GM06990 (cell line): ENCODE measurements around the gene PLA2G2D.

Experiments
- DNase-seq: peaks from one replicate; pipeline ENCODE4 v3.0.0-alpha.2; 2011; ENCODE audit not compliant: insufficient read length; ENCODE audit errors: extremely low read depth
- H3K27me3 ChIP-seq: replicated peaks from 2 replicates; pipeline ENCODE4 v1.6.0; 2011; ENCODE audit warnings: low read length; ENCODE audit not compliant: control insufficient read depth, insufficient read depth
- H3K36me3 ChIP-seq: 2 replicates; pipeline ENCODE4 v1.5.1; 2011; ENCODE audit warnings: low read length; ENCODE audit not compliant: control insufficient read depth, insufficient read depth
- H3K4me3 ChIP-seq: replicated peaks from 2 replicates; pipeline ENCODE4 v1.5.1; 2011; ENCODE audit warnings: low read depth, mild to moderate bottlenecking, control low read depth, low read length
- TF ChIP-seq, protein P1 (sequence below): IDR thresholded peaks from 2 replicates; pipeline ENCODE4 v1.5.1; 2011; ENCODE audit warnings: low read length, control low read depth, mild to moderate bottlenecking, inconsistent platforms; ENCODE audit not compliant: insufficient read depth, poor library complexity, severe bottlenecking

The PLA2G2D gene

GRCh38 chr1:20076710-20077461, 42.5 kb downstream of the PLA2G2D start:
- H3K4me3 ChIP-seq = no peak overlapping the region
- DNase-seq = no peak
- no peaks in the 10 kb centered on the region for H3K27me3 ChIP-seq
- TF ChIP-seq, protein P1, sequence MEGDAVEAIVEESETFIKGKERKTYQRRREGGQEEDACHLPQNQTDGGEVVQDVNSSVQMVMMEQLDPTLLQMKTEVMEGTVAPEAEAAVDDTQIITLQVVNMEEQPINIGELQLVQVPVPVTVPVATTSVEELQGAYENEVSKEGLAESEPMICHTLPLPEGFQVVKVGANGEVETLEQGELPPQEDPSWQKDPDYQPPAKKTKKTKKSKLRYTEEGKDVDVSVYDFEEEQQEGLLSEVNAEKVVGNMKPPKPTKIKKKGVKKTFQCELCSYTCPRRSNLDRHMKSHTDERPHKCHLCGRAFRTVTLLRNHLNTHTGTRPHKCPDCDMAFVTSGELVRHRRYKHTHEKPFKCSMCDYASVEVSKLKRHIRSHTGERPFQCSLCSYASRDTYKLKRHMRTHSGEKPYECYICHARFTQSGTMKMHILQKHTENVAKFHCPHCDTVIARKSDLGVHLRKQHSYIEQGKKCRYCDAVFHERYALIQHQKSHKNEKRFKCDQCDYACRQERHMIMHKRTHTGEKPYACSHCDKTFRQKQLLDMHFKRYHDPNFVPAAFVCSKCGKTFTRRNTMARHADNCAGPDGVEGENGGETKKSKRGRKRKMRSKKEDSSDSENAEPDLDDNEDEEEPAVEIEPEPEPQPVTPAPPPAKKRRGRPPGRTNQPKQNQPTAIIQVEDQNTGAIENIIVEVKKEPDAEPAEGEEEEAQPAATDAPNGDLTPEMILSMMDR = no peak
- H3K36me3 ChIP-seq = no peaks in the 10 kb centered on the region

DNA sequence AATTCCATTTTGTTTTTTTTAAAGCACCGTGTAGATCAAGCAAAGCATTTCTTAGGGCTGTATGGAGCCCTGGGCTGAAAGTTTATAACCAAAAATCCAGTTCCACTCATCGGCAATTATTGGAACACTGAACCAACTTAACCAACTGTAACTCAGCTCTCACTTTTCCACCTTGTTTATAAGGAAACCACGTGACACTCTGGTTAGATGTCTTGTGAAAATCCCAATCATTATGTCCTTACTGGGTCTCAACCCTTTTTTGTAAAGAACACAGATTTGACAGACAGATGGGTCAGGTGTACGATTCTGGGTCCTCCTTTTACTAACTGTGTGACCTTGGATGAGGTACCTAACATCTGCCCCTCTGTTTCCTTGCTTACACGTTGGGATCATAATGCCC, 43.1 kb downstream of the PLA2G2D start:
- Histone ChIP-seq H3K27me3 (no peaks in the 10 kb centered on the region), H3K4me3 (no peak overlapping the region), H3K36me3 (no peaks in the 10 kb centered on the region)
- DNase-seq = no peak
- TF ChIP-seq, protein P1 = no peak

DNA sequence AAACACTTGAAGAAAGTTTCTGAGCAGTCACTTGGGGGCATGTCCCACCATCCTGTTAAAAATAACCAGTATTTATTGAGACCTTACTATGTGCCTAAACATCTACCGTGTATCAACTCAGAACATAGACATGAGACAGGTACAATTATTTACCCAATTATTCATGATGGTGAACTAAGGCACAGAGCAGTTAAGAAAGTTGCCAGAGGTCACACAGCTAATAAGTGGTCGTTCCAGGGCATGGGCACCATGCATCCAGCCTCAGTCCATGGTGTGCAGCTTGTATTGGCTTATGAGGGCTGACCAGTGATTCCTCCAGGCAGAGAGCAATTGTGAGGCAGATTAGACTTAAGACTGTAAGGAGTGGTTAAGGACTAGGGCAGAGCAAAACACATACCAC, 44.0 kb downstream of the PLA2G2D start:
- TF ChIP-seq, protein P1 = no peak
- no peaks in the 10 kb centered on the region for H3K36me3 ChIP-seq
- no peaks in the 10 kb centered on the region for H3K27me3 ChIP-seq
- no peak overlapping the region for H3K4me3 ChIP-seq
- no peak for DNase-seq

DNA sequence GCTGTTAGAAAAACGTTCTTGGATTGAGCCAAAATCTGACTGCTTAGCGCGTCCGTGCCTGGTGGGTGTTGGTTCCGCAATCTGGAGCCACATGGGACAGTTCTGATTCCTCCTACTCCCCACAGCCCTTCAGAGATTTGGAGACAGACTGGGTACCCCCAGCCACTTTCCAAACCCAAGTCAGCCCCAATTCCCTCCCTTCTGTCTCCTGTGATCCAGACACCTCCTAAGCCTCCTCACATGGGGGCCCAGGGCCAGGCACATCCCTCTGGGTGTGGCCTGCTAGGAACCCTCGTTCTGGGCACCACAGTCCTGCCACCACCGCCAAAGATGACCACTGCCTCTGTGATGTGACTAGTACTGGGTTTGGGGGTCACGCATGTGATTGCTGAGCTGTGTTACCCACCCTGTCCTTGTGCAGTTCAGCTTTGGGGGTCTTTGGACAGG, 44.6 kb downstream of the PLA2G2D start:
- TF ChIP-seq, protein P1 = no peak
- H3K4me3 ChIP-seq = no peak overlapping the region
- DNase-seq = no peak
- no peaks in the 10 kb centered on the region for H3K27me3 ChIP-seq
- H3K36me3 ChIP-seq = no peaks in the 10 kb centered on the region

DNA sequence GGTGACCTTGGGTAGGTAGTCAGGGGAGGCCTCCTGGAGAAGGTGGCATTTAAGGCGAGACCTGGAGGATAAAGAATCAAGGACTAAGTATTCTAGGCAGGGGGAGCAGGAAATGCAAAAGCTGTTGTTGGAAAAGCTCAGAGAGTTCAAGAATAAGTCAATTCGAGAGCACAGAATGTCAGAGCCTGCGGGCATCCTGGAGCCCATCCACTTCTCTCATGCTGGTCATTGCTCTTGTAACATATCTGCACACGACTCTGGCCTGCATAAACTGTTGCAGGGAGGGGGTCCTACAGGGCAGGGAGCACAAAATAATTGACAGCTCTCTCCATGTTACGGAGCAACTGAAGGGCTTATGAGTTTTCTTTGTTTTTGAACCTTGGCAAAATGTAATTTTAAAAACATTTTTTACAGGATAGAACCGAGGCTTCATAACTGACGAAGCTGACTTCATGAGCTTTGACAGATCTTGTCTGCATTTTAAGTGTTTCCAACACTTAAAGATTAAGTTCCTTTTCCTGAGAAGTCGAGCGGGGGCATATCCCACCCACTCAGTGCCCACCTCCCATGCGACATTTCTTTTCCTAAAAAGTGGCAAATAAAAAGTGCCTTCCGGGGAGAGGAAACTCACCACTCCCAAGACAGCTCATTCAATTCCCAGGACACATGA, 45.1 kb downstream of the PLA2G2D start:
- Histone ChIP-seq H3K27me3 (no peaks in the 10 kb centered on the region), H3K36me3 (no peaks in the 10 kb centered on the region), H3K4me3 (no peak overlapping the region)
- TF ChIP-seq, protein P1 = no peak
- no peak for DNase-seq
